Stimulated activated CD4-positive, alpha-beta T cell treated with anti-CD3 and anti-CD28 coated beads, TNF-alpha, amount 100 ng/mL, for 24 hours (primary cell): Measurements from ENCODE around the gene TTF2.
"Not testable (repeated sequence)": the region's sequence is repeated elsewhere in the genome, so short reads cannot be mapped to it uniquely, and the experiment has no call there.

Source experiments
- DNase-seq, 3 experiments: peaks; one replicate each; pipeline ENCODE4 v3.0.0-alpha.2; 2020; ENCODE audit warnings: low read depth in 3 of 3

Gene TTF2

DNA sequence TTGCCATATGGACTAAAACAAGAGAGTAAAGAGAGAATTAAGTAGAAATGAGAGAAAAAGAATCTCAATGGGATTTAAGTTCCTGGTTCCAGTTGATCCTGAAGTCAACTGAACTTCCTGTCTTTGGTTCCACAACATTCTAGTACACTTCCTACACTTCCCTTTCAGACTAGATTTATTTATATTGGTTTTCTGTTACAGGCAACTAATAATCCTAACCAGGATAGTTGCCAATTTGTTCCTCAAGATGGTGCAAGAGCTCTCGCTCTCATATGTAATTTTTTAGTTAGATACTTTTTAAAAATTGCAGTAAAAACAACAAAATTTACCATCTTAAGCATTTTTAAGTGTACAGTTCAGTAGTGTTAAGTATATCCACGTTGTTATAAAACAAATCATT, 90.2 kb downstream of the TTF2 start:
- DNase-seq: no peak

DNA sequence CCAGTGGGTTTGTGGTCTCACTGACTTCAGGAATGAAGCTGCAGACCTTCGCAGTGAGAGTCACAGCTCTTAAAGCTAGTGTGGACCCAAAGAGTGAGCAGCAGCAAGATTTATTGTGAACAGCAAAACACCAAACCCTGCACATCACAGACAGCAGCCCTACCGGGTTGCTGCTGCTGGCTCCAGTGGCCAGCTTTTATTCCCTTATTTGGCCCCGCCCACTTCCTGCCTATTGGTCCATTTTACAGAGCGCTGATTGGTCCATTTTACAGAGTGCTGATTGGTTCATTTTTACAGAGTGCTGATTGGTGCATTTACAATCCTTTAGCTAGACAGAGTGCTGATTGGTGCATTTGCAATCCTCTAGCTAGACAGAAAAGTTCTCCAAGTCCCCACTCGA, 91.2 kb downstream of the TTF2 start:
- not testable (repeated sequence) for DNase-seq
